ENCODE data around the gene PABPN1L.
"Not testable (repeated sequence)": the region's sequence is repeated elsewhere in the genome, so short reads cannot be mapped to it uniquely, and the experiment has no call there.

The PABPN1L gene

DNA sequence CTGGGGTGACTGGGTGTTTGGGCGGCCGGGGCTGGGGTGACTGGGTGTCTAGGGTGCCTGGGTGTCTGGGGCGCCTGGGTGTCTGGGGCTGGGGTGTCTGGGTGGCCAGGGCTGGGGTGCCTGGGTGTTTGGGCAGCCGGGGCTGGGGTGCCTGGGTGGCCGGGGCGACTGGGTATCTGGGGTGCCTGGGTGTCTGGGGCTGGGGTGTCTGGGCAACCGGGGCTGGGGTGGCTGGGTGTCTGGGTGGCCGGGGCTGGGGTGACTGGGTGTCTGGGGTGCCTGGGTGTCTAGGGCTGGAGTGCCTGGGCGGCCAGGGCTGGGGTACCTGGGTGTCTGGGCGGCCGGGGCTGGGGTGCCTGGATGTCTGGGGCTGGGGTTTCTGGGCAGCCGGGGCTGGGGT lies 41.3 kb downstream of the PABPN1L start:
- DNase-seq = no peak

DNA sequence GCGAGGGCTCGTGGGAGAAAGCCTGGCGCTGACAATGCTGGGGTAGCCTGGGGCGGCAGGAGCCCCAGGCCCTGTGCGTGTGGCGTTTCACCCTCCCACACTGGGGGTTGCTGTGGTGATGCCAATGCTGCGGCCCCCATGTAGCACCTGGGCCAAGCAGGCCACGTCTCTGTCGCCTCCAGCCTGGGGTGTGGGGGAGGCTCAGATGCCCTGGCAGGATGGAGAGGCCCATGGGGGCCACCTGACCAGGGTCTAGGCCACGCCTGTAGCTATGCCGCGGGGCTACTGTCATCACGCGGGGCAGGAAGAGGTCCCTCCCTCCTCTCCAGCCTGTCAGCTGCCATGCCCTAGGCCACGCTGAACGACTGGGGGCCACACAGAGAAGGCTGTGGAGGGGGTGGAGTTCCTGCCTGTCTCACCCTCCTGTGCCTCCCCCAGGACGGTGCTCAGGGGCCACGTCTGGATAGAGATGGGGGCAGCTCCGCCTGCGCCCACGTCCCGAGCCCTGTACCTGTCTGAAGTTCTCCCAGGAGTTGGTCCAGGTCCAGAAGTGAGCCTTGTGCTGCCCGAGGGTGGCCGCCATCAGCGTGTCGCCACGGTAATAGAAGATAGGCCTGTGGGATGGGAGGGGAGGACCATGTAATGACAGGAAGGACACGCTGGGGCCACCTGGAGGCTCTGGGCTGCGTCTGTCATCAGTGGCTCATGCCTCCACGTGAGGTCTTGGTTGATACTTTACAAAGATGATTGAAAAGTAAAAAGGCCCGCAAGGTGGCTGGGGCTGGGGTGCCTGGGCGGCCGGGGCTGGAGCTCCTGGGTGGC lies 42.0 kb downstream of the PABPN1L start:
- no peak for DNase-seq

DNA sequence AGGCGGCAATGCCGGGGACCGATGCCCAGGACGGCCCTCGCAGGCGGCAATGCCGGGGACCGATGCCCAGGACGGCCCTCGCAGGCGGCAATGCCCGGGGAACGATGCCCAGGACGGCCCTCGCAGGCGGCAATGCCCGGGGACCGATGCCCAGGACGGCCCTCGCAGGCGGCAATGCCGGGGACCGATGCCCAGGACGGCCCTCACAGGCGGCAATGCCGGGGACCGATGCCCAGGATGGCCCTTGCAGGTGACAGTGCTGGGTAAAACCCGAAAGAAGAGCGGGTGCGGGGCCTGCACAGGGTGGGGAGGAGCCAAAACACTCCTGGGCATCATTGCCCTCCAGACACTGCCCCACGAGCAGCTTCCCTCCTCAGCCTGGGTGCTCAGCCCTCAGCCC lies 42.8 kb downstream of the PABPN1L start:
- not testable (repeated sequence) for DNase-seq

DNA sequence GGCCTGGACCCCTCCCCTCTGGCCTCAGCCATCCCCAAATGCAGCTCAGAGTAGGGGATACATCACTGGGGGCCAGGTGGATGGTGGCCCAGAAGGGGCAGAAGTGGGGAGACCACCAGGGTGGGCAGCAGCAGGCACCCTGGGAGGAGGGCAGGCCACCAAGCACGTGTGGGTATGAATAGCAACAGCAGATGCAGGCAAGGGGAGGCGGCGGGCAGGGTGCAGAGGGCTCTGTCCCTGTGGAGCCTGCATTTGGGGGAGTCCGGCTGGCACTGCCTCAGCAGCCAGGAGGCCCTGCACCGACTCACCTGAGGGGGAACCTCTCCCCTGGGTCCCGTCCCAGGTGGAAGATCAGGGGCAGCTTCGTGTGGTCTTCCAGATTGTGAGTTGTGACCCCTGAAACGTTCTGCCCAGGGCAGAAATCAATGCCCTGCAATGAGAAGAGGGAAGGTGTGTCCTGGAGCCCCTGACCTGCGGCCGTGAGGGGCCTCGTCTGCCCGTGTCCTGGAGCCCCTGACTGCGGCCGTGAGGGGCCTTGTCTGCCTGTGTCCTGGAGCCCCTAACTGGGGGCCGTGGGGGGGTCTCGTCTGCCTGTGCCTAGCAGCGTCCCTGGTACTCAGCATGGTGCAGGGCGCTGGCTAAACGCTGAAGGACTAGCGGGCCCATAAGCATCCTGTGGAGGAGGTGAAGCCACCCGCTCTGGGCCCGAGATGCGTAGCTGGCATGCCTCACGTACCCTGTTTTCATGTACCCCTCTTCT lies 44.0 kb downstream of the PABPN1L start:
- no peak for DNase-seq

DNA sequence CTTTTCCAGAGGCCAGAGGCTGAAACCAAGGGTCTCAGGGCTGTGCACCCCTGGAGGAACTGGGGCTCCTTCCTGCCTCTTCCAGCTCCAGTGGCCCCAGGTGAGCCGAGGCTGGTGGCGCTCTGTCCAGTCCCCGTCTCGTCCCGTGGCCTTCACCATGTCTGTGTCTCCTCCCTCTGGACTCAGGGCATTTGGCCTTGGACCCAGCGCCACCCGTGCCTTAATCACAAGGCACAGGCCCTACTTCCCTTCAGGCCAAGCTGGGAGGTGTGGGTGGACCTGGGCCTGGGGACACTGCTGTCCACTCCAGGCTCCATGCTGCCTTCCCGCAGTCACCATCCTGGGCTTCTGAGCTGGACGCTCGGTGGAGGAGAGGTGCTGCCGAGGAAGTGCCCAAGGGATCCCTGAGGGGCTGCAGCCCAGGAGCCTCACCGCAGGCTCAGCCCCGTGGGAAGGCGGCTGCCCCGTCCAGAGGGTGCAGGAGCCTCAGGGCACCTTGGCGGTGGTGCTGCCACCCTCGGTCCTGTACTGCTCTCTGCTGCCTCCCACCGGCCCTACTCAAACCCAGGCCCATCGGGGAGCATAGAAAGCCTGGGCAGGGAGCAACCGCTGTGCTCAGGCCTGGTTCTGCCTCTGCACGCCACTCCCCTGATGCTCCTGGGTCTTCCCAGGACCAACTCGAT lies 45.2 kb downstream of the PABPN1L start:
- no peak for DNase-seq

DNA sequence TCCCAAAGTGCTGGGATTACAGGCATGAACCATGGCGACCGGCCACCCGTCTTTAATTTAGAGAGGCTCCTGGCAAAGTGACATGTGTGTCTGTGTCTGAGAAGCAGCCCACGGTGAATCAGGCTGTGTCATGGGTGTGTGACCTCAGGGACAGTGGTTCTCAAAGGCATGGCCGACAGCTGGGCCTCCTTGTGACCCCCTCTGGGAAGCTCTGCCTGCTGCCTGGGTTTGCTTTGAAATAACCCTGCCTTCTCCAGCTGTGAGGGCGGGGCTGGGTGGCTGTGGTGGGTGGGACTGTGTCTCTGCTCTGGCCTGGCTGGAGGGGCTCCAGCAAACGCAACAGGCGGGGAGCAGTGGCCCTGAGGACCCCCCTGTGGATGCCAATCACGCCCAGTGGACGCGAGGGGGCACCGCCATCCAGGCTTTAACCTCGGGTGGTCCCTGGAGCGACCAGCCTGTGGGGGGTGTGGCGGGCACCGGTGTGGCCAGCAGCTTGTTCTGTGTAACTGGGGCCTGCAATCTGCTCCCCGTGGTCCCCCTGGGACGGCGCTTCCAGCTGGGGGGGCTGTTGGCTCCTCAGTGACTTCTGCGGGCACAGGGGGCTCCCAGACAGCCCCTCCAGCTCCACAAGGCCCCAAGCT lies 46.0 kb downstream of the PABPN1L start:
- no peak for DNase-seq

DNA sequence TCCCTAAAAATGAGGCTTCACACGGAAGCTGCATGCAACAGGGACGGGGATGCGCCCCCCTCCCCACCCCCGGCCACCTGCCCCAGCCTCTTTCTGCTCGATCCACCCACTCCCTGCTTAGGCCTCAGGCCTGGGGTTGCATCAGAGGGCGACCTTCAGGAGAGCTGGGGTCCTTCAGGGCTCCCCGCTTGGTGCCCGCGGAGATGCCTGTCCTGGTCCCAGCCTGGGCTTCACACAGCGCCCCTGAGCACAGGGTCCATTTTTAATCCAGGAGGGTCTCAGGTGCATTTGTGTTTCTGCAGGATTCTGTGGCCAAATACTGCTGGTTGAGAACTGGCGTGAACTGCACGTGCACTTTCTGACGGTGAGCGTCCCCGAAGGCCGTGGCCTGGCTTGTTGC lies 47.3 kb downstream of the PABPN1L start:
- no peak for DNase-seq

DNA sequence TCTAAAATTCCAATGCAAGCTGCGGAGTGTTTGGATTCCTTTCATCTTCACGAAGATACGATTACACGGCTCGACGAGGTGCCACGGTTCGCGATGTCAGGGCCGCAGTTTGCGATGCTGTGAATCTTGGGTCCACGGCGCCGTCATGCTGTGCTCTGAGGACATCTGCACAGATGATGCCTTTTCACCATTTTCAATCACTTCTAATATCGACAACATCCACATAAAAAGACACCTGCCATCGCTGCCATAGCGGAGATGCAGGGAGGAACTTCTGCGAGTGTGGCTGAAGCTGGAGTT lies 47.9 kb downstream of the PABPN1L start:
- DNase-seq = no peak

DNA sequence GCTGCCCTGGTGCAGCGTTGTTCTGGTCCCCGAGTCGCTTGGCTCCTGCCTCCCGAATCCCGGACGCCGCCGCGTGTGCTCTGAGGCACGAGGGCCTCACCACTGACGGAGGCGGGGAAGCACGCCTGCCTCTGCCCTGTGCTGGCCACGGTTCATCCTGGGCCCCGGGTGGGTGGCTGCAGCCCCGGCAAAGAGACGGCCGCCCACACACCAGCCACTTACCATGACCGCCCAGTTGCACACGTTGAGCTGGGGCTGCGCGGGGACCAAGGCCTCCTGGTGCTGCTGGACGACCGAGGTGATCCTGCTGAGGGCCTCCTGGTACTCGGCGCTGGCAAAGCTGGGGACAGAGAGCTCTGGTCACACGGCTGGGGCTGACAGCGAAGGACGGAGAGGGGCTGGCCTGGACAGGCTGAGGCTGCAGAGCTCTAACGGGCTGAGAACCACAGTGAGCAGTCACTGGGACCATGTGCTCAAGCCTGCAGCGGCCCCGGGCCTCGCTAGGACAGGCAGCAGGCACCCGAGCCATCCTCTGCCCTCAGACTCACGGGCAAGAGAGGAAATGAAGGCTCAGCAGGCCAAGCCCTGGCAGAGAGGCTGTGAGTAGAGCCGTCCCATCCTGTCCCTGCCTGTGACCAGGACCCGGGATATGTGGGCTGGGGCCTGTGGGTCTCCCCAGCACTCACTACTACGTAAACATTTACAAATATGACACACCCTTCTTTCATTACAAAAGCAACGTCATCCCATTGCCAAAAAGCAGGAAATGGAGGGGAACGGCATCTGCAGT lies 48.5 kb downstream of the PABPN1L start:
- no peak for DNase-seq

DNA sequence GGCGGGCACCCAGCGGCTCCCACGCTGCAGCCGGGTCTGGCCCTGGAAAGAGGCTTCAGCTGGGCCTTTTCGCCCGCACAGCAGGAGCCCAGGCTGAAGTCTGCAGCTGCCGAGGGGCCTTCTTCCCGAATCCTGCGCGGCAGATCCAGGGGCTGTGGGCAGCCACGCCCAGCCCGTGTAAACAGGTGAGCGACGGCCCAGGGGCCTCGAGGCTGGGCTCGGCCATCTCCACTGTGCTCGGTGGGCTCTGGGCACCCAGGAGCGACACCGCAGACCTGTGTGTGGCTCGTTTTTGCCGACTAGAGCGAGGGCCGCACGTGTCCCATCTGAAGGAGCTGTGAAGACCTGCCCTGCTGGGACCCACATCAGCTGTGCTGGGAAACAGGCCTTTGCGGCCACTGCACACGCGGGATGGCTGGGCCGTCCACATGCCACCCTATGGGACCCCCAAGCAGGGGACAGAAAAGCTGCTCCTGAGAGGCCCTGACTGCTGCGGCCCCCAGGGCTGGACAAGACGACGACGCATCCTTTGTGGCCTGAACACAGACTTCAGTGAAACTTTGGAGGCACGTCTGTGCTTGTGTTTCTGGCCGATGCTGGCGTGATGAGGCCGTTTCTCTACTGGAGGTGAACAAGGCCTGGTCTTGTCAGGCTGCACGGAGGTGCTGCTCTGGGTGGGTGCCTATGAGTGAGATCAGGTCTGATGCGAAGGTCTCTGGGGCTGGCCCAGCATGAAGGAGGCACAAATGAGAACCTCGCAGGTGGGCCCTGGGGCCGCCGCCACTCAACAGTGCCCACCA lies 49.5 kb downstream of the PABPN1L start:
- DNase-seq = no peak

DNA sequence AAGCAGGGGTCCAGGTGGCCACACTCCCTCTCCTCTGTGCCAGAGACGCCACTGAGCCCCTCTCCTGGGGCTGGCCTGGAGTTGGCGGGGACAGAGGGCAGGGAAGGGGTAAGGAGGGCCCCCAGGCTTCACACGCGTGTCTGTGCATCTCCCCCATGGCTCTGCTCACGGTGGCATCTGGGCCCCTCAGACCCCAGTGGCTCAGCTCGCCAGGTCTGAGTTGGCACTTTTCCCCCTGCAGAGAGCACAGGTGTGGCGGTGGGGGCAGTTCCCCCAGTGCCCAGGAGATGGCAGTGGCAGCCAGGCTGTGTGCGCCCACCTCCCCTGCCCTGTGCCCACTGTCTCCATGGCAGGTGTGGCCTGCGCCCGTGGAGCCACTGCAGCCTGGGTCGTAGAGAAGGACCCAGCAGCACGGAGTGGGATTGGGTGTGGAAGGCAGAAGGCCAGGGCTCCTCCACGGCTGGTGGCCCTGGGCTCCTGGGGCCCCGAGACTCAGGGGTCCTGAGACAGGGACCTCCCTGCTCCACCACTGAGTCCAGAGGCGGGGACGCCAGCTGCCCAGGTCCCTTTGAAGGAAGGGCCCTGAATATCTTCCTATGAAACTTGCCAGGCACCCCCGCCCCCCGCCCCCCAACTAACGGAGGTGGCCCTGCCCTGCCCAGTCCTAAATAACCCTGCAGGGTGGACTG lies 50.4 kb downstream of the PABPN1L start:
- no peak for DNase-seq

DNA sequence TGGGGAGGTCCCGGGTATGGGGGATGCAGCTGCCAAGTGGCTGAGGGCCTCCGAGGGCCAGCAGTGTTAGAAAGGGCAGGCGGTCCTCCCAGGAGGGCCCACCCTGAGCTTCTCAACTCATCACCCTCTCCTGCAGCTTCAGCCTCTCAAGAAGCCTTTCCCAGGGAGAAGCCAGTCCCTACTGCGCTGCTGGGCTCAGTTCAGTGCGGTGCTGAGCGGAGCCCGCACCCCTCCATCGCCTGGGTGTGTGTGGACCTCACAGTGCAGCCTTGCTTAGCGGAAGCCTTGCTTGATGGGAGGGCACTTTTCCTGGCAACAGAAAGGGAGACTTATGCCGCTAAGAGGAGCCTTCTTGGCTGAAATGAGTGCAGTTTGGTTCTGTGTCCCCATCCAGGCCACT lies 51.2 kb downstream of the PABPN1L start:
- DNase-seq = no peak

DNA sequence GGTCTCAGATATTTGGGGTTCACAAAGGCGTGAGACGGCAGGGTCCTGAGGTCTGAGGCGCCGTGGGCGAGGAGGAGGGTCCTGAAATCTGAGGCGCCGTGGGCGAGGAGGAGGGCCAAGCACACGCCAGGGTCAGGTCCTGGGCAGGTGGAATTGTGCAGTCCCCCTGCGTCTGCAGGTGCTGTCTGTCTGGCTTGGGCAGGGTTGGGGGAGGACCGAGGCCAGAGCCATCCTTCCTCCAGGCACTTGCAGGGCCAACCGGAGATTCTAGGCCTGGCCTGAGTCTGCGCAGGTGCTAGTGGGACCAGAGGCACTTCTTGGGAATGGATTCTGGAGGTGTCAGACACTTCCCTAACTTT lies 52.3 kb downstream of the PABPN1L start:
- no peak for DNase-seq
